Neural cell (in vitro differentiated cells): Measurements from ENCODE around the gene ZNF628. TPM values are rescaled to one million over a fixed set of nuclear protein-coding genes. Genes with fewer than 3 reads are reported as not detected.
A peak's percentile ranks its signal among the peaks of the same experiment; 100 is the strongest.
"Not testable (repeated sequence)": the region's sequence is repeated elsewhere in the genome, so short reads cannot be mapped to it uniquely, and the experiment has no call there.

Experiments
- H2AFZ ChIP-seq: fragments of 200-600, 300-800 bp; sonication (generic), shearing (Covaris generic); 2 replicates; pipeline ENCODE4 v1.6.0; 2014; ENCODE audit warnings: low read depth, mild to moderate bottlenecking, antibody characterized with exemption, low read length, moderate library complexity
- H3F3A ChIP-seq: fragments of 200-600 bp; shearing (Covaris generic); 2 replicates; pipeline ENCODE4 v1.6.1; 2016; ENCODE audit warnings: mild to moderate bottlenecking, moderate library complexity, mixed read lengths, antibody characterized with exemption, low read length; ENCODE audit not compliant: insufficient read depth, poor library complexity, severe bottlenecking
- H3K27ac ChIP-seq: fragments of 200-600, 300-800 bp; sonication (generic), shearing (Covaris generic); 2 replicates; pipeline ENCODE4 v1.5.1; 2014; ENCODE audit warnings: mild to moderate bottlenecking, low read length, moderate library complexity
- H3K27me3 ChIP-seq: fragments of 300-800, 200-600 bp; sonication (generic), shearing (Covaris generic); 2 replicates; pipeline ENCODE4 v1.6.0; 2014; ENCODE audit warnings: mild to moderate bottlenecking, low read depth, low read length, moderate library complexity; ENCODE audit not compliant: insufficient read depth
- H3K36me3 ChIP-seq: fragments of 300-800, 200-600 bp; sonication (generic), shearing (Covaris generic); 2 replicates; pipeline ENCODE4 v1.5.1; 2014; ENCODE audit warnings: mild to moderate bottlenecking, antibody characterized with exemption, low read length, moderate library complexity; ENCODE audit not compliant: insufficient read depth
- H3K4me2 ChIP-seq: fragments of 300-800, 200-600 bp; sonication (generic), shearing (Covaris generic); 2 replicates; pipeline ENCODE4 v1.6.0; 2014; ENCODE audit warnings: mild to moderate bottlenecking, low read length
- H3K4me3 ChIP-seq: fragments of 300-800, 200-600 bp; sonication (generic), shearing (Covaris generic); 2 replicates; pipeline ENCODE4 v1.5.1; 2014; ENCODE audit warnings: mild to moderate bottlenecking, low read length, moderate library complexity
- H3K79me2 ChIP-seq: fragments of 200-600 bp; shearing (Covaris generic); replicated peaks from 2 replicates; pipeline ENCODE4 v1.6.0; 2014; ENCODE audit warnings: mild to moderate bottlenecking, low read length, moderate library complexity; ENCODE audit not compliant: insufficient read depth
- H3K9ac ChIP-seq: fragments of 300-800, 200-600 bp; sonication (generic), shearing (Covaris generic); 2 replicates; pipeline ENCODE4 v1.6.1; 2016; ENCODE audit warnings: mild to moderate bottlenecking, low read length, mixed read lengths
- H3K9me2 ChIP-seq: fragments of 200-600 bp; shearing (Covaris generic); 2 replicates; pipeline ENCODE4 v1.6.1; 2016; ENCODE audit warnings: mild to moderate bottlenecking, low read length, mixed read lengths; ENCODE audit not compliant: insufficient read depth
- H3K9me3 ChIP-seq: fragments of 200-600, 300-800 bp; sonication (generic), shearing (Covaris generic); 2 replicates; pipeline ENCODE4 v1.6.1; 2016; ENCODE audit warnings: mild to moderate bottlenecking, mixed run types, low read length, moderate library complexity, mixed read lengths
- H4K20me1 ChIP-seq: fragments of 200-600 bp; shearing (Covaris generic); 2 replicates; pipeline ENCODE4 v1.6.1; 2016; ENCODE audit warnings: mild to moderate bottlenecking, mixed run types; ENCODE audit not compliant: insufficient read depth
- EP300 ChIP-seq: fragments of 450-650 bp; conservative IDR thresholded peaks from 2 replicates; pipeline ENCODE4 v1.6.1; 2014; ENCODE audit warnings: antibody characterized with exemption, mild to moderate bottlenecking, moderate library complexity; ENCODE audit not compliant: poor library complexity, severe bottlenecking
- EZH2 ChIP-seq: fragments of 200-600, 300-800 bp; shearing (Covaris generic), sonication (generic); IDR thresholded peaks from 2 replicates; pipeline ENCODE4 v1.6.1; 2014; ENCODE audit warnings: antibody characterized with exemption, low read length, borderline replicate concordance, mild to moderate bottlenecking; ENCODE audit not compliant: insufficient read depth, poor library complexity, severe bottlenecking
- MXI1 ChIP-seq: fragments of 450-650 bp; conservative IDR thresholded peaks from 2 replicates; pipeline ENCODE4 v1.6.1; 2014; ENCODE audit warnings: antibody characterized with exemption, mild to moderate bottlenecking; ENCODE audit not compliant: poor library complexity, severe bottlenecking
- POLR2AphosphoS5 ChIP-seq: IDR thresholded peaks from 2 replicates; pipeline ENCODE4 v1.6.1; 2012
- RAD21 ChIP-seq: fragments of 450-650 bp; conservative IDR thresholded peaks from 2 replicates; pipeline ENCODE4 v1.6.1; 2014; ENCODE audit warnings: antibody characterized with exemption, mild to moderate bottlenecking, moderate library complexity
- SMC3 ChIP-seq: fragments of 450-650 bp; conservative IDR thresholded peaks from 2 replicates; pipeline ENCODE4 v1.6.1; 2014; ENCODE audit warnings: antibody characterized with exemption, mild to moderate bottlenecking, moderate library complexity; ENCODE audit not compliant: poor library complexity
- TAF1 ChIP-seq: IDR thresholded peaks from 2 replicates; pipeline ENCODE4 v1.6.1; 2012; ENCODE audit warnings: low read depth
- polyA plus RNA-seq: library from polyadenylated mRNA; depleted of rRNA; stranded (reverse); fragments of >200 nt; gene quantifications from 2 replicates; pipeline ENCODE4 v1.2.3, GENCODE V29; 2014
- TF ChIP-seq, protein P1 (sequence below): fragments of 450-650 bp; IDR thresholded peaks from 2 replicates; pipeline ENCODE4 v1.5.1; 2014; ENCODE audit warnings: antibody characterized with exemption, mild to moderate bottlenecking, moderate library complexity; ENCODE audit not compliant: poor library complexity, severe bottlenecking
- TF ChIP-seq, protein P2 (sequence below): IDR thresholded peaks from 2 replicates; pipeline ENCODE4 v1.6.1; 2012; ENCODE audit warnings: borderline replicate concordance

Gene ZNF628
- polyA plus RNA-seq, 1 donor from 2014 or later = 0.37 TPM

DNA sequence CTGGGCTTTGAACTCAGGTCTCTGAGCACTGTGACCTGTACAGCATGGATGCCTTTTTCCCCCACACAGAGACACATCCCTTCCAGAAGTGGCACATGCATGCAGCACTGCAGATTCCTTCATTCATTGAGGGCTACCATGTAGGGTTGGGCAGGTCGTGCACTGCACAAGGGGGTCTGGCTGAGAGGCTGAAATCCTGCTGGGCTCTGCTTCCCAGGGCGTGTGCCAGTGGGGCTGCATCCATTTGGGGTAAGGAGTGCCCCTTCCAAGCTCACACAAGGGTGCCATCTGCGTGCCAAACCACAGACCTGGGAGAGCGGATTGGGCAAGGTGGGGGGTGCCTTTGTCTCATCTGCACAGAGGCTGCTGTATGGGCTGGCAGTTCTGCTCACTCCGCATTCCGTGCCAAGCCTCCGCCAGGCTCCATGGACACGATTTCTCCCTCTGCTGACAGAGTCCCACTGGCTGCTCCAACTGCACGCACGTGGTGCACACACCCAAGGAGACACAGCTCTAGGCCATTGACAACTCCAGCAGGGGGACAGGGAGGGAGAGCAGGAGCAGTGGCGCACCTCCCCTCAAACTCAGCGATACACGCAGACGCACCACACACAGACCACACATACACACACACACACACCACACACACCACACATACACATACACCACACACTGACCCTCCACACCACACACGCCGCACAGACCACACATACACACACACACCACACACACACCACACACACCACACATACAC is 28.8 kb upstream of the ZNF628 start:
- no peaks in the 10 kb centered on the region for H3K36me3 ChIP-seq
- H3K9me3 ChIP-seq = no peaks in the 10 kb centered on the region
- H3K27me3 ChIP-seq = peaks cover 32% of the 10 kb centered on the region
- no peak overlapping the region for H3K9ac ChIP-seq
- H3F3A ChIP-seq = no peaks in the 10 kb centered on the region
- no peaks in the 10 kb centered on the region for H4K20me1 ChIP-seq
- no peak overlapping the region for H3K27ac ChIP-seq
- H3K4me2 ChIP-seq = no peak overlapping the region
- no peak overlapping the region for H3K4me3 ChIP-seq
- no peak overlapping the region for H2AFZ ChIP-seq
- H3K79me2 ChIP-seq = no peaks in the 10 kb centered on the region
- no peak for TF ChIP-seq MXI1
- TF ChIP-seq, protein P1, sequence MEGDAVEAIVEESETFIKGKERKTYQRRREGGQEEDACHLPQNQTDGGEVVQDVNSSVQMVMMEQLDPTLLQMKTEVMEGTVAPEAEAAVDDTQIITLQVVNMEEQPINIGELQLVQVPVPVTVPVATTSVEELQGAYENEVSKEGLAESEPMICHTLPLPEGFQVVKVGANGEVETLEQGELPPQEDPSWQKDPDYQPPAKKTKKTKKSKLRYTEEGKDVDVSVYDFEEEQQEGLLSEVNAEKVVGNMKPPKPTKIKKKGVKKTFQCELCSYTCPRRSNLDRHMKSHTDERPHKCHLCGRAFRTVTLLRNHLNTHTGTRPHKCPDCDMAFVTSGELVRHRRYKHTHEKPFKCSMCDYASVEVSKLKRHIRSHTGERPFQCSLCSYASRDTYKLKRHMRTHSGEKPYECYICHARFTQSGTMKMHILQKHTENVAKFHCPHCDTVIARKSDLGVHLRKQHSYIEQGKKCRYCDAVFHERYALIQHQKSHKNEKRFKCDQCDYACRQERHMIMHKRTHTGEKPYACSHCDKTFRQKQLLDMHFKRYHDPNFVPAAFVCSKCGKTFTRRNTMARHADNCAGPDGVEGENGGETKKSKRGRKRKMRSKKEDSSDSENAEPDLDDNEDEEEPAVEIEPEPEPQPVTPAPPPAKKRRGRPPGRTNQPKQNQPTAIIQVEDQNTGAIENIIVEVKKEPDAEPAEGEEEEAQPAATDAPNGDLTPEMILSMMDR = no peak
- TF ChIP-seq SMC3 = no peak
- TF ChIP-seq EP300 = no peak
- no peak for TF ChIP-seq POLR2AphosphoS5
- no peak for TF ChIP-seq TAF1
- TF ChIP-seq, protein P2, sequence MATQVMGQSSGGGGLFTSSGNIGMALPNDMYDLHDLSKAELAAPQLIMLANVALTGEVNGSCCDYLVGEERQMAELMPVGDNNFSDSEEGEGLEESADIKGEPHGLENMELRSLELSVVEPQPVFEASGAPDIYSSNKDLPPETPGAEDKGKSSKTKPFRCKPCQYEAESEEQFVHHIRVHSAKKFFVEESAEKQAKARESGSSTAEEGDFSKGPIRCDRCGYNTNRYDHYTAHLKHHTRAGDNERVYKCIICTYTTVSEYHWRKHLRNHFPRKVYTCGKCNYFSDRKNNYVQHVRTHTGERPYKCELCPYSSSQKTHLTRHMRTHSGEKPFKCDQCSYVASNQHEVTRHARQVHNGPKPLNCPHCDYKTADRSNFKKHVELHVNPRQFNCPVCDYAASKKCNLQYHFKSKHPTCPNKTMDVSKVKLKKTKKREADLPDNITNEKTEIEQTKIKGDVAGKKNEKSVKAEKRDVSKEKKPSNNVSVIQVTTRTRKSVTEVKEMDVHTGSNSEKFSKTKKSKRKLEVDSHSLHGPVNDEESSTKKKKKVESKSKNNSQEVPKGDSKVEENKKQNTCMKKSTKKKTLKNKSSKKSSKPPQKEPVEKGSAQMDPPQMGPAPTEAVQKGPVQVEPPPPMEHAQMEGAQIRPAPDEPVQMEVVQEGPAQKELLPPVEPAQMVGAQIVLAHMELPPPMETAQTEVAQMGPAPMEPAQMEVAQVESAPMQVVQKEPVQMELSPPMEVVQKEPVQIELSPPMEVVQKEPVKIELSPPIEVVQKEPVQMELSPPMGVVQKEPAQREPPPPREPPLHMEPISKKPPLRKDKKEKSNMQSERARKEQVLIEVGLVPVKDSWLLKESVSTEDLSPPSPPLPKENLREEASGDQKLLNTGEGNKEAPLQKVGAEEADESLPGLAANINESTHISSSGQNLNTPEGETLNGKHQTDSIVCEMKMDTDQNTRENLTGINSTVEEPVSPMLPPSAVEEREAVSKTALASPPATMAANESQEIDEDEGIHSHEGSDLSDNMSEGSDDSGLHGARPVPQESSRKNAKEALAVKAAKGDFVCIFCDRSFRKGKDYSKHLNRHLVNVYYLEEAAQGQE = no peak
- TF ChIP-seq RAD21 = no peak
- no peak for TF ChIP-seq EZH2
- no peaks in the 10 kb centered on the region for H3K9me2 ChIP-seq

DNA sequence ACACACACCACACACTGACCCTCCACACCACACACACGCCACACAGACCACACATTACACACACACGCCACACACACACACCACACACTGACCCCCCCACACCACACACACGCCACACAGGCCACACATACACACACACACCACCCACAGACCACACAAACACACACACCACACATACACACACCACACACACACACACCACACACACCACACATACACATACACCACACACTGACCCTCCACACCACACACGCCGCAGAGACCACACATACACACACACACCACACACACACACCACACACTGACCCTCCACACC is 28.3 kb upstream of the ZNF628 start:
- not testable (repeated sequence) for H2AFZ ChIP-seq, H3K4me2 ChIP-seq, H3K27ac ChIP-seq, H4K20me1 ChIP-seq, H3K9me3 ChIP-seq, H3K4me3 ChIP-seq, H3K9ac ChIP-seq, H3K9me2 ChIP-seq, H3K79me2 ChIP-seq, H3F3A ChIP-seq, H3K36me3 ChIP-seq
- peaks cover 27% of the 10 kb centered on the region for H3K27me3 ChIP-seq

DNA sequence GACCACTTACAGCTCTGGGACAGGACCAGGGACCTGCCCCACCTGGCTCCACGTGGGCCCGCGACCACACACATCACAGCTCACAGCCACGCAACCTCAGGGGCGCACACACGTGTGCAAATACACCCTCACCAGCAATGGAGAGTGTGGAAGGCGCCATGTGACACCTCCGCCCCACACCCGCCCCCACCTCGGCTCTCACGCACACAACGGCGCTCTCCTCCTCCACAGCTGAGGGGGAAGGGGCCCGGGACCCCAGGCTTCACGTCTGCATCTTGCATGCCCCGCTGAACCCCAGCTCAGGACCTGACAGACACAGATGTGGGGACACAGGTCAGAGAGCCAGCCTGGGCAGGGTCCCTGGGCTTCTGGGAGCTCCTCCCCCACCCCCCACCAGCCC is 26.9 kb upstream of the ZNF628 start:
- no peak overlapping the region for H2AFZ ChIP-seq
- H3K4me3 ChIP-seq = peak overlapping the region; percentile 61
- H3K4me2 ChIP-seq = no peak overlapping the region
- no peak overlapping the region for H3K27ac ChIP-seq
- H3K9ac ChIP-seq = peak overlapping the region; percentile 44
- H3K27me3 ChIP-seq = peaks cover 13% of the 10 kb centered on the region
- H3K79me2 ChIP-seq = no peaks in the 10 kb centered on the region
- TF ChIP-seq MXI1 (peak; percentile 13), EZH2 (no peak)
- H3K9me2 ChIP-seq = no peaks in the 10 kb centered on the region
- no peaks in the 10 kb centered on the region for H3F3A ChIP-seq
- H3K9me3 ChIP-seq = no peaks in the 10 kb centered on the region
- no peaks in the 10 kb centered on the region for H4K20me1 ChIP-seq
- H3K36me3 ChIP-seq = no peaks in the 10 kb centered on the region
